ENCODE results near the gene BLOC1S2. TPM values are rescaled to one million over a fixed set of nuclear protein-coding genes. Genes with fewer than 3 reads are reported as not detected.
A peak's percentile ranks its signal among the peaks of the same experiment; 100 is the strongest.
"Not testable (repeated sequence)": the region's sequence is repeated elsewhere in the genome, so short reads cannot be mapped to it uniquely, and the experiment has no call there.

Gene BLOC1S2
- total RNA-seq, 2 experiments from 2014 or later = 49.9 to 54.6 TPM

DNA sequence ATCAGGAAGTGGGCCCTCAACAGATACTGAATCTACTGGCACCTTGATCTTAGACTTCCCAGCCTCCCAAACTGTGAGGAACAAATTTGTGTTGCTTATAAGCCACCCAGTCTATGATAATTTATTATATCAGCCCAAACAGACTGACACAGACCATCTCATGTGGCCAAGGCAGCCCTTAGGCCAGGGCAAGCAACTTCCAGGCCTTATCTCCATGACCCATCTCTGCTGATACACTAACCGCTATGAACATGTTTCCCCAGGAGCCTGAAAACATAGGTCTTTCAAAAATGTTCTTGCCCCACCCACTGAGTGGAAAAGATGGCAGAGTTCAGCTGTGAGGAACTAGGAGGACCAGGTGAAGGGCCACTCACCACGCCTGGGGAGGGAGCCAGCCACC lies 3.2 kb upstream of the BLOC1S2 start:
- ATAC-seq = no peak
- DNase-seq = no peak
- peaks cover 22% of the 10 kb centered on the region for H3K4me1 Mint-ChIP-seq (ENCODE audit: low read depth)
- no peak overlapping the region for H3K4me3 Mint-ChIP-seq
- peaks cover 18% of the 10 kb centered on the region for H3K27me3 Mint-ChIP-seq (ENCODE audit: low read depth)
- no peak overlapping the region for H3K27ac Mint-ChIP-seq
- no peaks in the 10 kb centered on the region for H3K9me3 Mint-ChIP-seq (ENCODE audit: insufficient read depth)
- CTCF ChIA-PET = interaction anchor here (0.7 kb wide), 1 partner anchor 229 kb away, joined by 3 read pairs; no protein-coding TSS in a partner anchor
- peaks cover 16% of the 10 kb centered on the region for H3K36me3 Mint-ChIP-seq (ENCODE audit: low read depth)
- POLR2A ChIA-PET = no interaction called here

DNA sequence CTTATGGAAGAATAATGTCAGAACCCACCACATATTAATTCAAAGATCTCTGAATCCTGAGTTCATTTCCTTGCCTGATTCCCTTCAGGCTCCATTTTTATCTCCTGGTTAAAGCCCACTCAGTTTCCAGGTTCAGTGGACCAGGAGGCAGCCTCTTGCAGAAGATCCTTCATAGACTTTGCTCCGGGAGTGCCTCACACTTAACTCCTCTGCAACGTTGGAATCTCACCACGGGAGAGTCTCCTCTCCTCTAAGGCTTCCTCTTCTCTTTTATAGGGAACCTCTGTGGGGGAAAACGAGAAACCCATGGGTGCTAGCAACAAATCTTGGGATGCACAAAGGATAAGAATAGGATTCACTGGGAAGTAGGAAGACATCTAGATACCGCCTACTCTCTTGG lies 1.7 kb upstream of the BLOC1S2 start:
- Mint-ChIP-seq H3K27me3 (ENCODE audit: low read depth) (peaks cover 12% of the 10 kb centered on the region), H3K27ac (no peak overlapping the region), H3K4me3 (no peak overlapping the region), H3K4me1 (ENCODE audit: low read depth) (peaks cover 28% of the 10 kb centered on the region), H3K9me3 (ENCODE audit: insufficient read depth) (no peaks in the 10 kb centered on the region), H3K36me3 (ENCODE audit: low read depth) (peaks cover 19% of the 10 kb centered on the region)
- no peak for ATAC-seq
- ChIA-PET CTCF (no interaction called here), POLR2A (interaction anchor here (0.6 kb wide), 1 partner anchor 255 kb away, joined by 3 read pairs; no protein-coding TSS in a partner anchor)
- no peak for DNase-seq

DNA sequence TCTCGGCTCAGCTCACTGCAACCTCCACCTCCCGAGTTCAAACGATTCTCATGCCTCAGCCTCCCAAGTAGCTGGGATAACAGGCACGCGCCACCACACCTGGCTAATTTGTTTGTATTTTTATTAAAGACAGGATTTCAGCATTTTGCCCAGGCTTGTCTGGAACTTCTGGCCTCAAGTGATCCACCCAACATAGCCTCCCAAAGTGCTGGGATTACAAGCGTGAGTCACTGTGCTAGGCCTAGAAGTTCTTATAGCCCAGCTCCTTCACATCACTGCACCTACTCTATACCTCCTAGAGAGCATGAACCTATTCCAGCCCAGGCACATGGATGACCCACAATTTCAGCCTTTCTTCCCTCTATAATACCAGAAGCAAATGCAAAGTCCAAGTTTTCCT lies 1.3 kb upstream of the BLOC1S2 start:
- Mint-ChIP-seq H3K27me3 (ENCODE audit: low read depth) (peaks cover 9% of the 10 kb centered on the region), H3K36me3 (ENCODE audit: low read depth) (peaks cover 19% of the 10 kb centered on the region), H3K4me3 (peak overlapping the region; percentile 16), H3K9me3 (ENCODE audit: insufficient read depth) (no peaks in the 10 kb centered on the region), H3K4me1 (ENCODE audit: low read depth) (peaks cover 28% of the 10 kb centered on the region), H3K27ac (no peak overlapping the region)
- ChIA-PET CTCF (no interaction called here), POLR2A (interaction anchor here (1.2 to 1.4 kb wide), 3 partner anchors 16 to 222 kb away, joined by 4 to 5 read pairs (median 4); no protein-coding TSS in a partner anchor)
- DNase-seq (no peak), ATAC-seq (no peak)

DNA sequence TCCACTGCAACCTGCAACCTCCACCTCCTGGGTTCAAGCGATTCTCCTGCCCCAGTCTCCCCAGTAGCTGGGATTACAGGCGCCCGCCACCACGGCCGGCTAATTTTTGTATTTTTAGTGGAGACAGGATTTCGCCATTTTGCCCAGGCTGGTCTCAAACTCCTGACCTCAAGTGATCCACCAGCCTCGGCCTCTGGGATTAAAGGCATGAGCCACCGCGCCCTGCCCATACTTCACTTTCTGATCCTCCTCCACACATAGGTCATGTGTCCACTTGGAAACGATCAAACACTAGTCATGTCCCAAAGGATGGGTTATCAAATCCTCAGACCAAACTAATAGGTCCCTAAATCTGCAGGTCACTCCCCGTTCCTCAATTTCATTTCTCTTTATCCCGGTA lies 1.2 kb downstream of the BLOC1S2 start:
- Mint-ChIP-seq H3K27ac (peak overlapping the region; percentile 99), H3K36me3 (ENCODE audit: low read depth) (peaks cover 27% of the 10 kb centered on the region), H3K4me1 (ENCODE audit: low read depth) (peaks cover 28% of the 10 kb centered on the region), H3K4me3 (peak overlapping the region; percentile 98)
- POLR2A ChIA-PET = interaction anchor here (1.8 kb wide), 1 partner anchor 42 kb away, joined by 6 read pairs; no protein-coding TSS in a partner anchor
- H3K9me3 Mint-ChIP-seq (ENCODE audit: insufficient read depth); ATAC-seq; H3K27me3 Mint-ChIP-seq (ENCODE audit: low read depth); DNase-seq: not testable (repeated sequence)
- CTCF ChIA-PET = interaction anchor here (0.6 kb wide), 1 partner anchor 233 kb away, joined by 5 read pairs; no protein-coding TSS in a partner anchor

DNA sequence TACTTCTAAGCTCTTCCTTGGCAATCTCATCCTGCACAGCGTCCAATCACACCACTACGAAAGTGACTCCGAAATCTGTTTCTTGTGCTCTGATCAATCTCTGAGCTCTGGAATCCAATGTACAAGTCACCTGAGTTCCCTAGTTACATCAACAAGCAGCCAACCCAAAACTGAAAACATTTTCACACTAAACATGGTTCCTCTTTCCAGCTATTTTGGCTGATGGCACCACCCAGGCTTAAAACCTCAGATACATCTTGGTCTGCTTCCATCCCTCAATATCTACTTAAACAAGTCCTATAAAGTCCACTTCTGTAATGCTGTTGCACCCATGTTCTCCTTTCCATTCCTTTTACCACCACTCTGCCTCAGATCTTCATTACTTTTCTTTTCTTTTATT lies 3.6 kb downstream of the BLOC1S2 start:
- DNase-seq (no peak), ATAC-seq (no peak)
- no peaks in the 10 kb centered on the region for H3K9me3 Mint-ChIP-seq (ENCODE audit: insufficient read depth)
- no peak overlapping the region for H3K27ac Mint-ChIP-seq
- H3K4me3 Mint-ChIP-seq = no peak overlapping the region
- no peaks in the 10 kb centered on the region for H3K27me3 Mint-ChIP-seq (ENCODE audit: low read depth)
- POLR2A ChIA-PET = interaction anchor here (1.6 kb wide), 1 partner anchor 11 kb away, joined by 5 read pairs; no protein-coding TSS in a partner anchor
- CTCF ChIA-PET = no interaction called here
- H3K36me3 Mint-ChIP-seq (ENCODE audit: low read depth) = peaks cover 41% of the 10 kb centered on the region
- H3K4me1 Mint-ChIP-seq (ENCODE audit: low read depth) = peaks cover 28% of the 10 kb centered on the region

DNA sequence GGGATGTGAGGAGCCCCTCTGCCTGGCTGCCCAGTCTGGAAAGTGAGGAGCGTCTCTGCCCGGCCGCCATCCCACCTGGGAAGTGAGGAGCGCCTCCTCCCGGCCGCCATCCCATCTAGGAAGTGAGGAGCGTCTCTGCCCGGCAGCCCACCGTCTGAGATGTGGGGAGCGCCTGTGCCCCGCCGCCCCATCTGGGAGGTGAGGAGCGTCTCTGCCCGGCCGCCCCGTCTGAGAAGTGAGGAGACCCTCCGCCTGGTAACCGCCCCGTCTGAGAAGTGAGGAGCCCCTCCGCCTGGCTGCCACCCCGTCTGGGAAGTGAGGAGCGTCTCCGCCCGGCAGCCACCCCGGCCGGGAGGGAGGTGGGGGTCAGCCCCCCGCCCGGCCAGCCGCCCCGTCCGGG lies 9.5 kb downstream of the BLOC1S2 start:
- CTCF ChIA-PET; ATAC-seq; POLR2A ChIA-PET; H3K27me3 Mint-ChIP-seq (ENCODE audit: low read depth); H3K9me3 Mint-ChIP-seq (ENCODE audit: insufficient read depth); H3K27ac Mint-ChIP-seq; DNase-seq; H3K4me3 Mint-ChIP-seq; H3K4me1 Mint-ChIP-seq (ENCODE audit: low read depth): not testable (repeated sequence)
- H3K36me3 Mint-ChIP-seq (ENCODE audit: low read depth) = peaks cover 48% of the 10 kb centered on the region

DNA sequence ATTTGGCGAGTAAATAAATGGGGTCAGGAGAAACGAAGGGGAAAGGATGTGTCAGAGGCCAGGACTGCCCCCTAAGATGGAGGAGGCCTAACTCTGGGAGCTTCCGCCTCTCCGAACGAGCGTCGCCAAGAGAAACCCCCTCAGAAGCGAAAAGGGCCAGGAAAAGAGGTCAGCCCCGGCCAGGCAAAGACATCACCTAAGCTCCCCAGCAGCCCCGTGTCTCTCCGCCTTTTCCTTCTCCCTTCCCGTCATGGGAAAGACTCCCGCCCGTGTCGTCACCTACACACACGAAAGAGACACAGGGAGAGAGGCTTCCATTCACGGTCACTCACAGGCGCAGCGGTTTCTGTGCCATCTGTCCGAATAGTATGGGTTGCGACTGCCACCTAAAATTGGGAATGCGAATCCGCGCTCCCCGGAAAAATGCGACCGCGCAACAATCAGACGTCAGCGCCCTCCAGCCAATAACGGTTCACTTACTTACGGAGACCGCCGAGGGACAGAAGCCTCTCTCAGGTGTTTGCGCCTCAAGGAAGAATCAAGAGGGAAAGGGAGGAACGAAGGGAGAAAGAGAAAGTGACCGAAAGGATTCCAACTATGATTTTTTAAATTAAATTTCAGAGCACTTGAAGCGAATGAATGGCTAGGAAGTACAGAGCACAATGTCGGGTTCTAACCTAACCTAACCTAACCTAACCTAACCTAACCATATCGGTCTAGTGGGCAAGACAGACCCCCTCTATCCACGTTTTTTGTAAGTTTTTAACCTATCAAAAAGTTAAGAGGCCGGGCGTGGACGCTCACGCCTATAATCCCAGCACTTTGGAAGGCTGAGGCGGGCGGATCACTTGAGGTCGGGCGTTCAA lies 19.0 kb downstream of the BLOC1S2 start, which contains the start of gene CWF19L1:
CWF19L1 (minus strand) TSS at position 400 of the 866 bp plus-strand sequence; CDS start at position 355, 45 bp downstream.
- Mint-ChIP-seq H3K4me3 (peak within 1 kb of the TSS; percentile 100), H3K9me3 (ENCODE audit: insufficient read depth) (no peaks in the 10 kb centered on the region), H3K4me1 (ENCODE audit: low read depth) (peaks cover 21% of the 10 kb centered on the region), H3K36me3 (ENCODE audit: low read depth) (peaks cover 13% of the 10 kb centered on the region), H3K27ac (peak within 1 kb of the TSS; percentile 100), H3K27me3 (ENCODE audit: low read depth) (no peaks in the 10 kb centered on the region)
- POLR2A ChIA-PET = interaction anchor here (0.6 to 1.0 kb wide), 5 partner anchors 14 to 1232 kb away, joined by 3 to 7 read pairs (median 3); partner anchors contain the start of genes BLOC1S2 and CHUK
- CTCF ChIA-PET = interaction anchor here (1.1 kb wide), 1 partner anchor 251 kb away, joined by 3 read pairs; no protein-coding TSS in a partner anchor
- DNase-seq (peak; percentile 83), ATAC-seq (peak; percentile 81)

DNA sequence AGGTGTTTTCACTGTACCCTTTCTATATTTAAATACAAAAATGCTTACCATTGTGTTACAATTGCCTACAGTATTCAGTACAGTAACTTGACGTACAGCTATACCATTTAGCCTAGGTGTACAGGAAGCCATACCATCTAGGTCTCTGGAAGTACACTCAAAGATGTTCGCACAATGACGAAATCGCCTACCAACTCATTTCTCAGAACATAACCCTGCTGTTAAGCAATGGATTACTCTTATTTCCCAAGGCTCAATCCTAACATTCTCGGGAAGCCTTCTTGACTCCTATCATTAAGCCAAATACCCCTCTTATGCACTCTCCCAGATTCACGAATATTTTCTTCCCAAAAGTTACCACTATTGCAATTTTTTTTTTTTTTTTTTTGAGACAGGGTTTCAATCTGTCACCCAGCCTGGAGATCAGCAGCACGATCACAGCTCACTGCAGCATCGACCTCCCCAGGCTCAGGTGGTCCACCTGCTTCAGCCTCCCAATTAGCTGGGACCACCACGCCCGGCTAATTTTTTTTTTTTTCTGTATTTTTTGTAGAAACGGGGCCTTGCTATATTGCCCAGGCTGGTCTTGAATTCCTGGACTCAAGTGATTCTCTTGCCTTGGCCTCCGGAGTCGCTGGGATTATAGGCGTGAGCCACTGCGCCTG lies 20.5 kb downstream of the BLOC1S2 start:
- no peaks in the 10 kb centered on the region for H3K27me3 Mint-ChIP-seq (ENCODE audit: low read depth)
- peak overlapping the region; percentile 57 for H3K4me3 Mint-ChIP-seq
- no peaks in the 10 kb centered on the region for H3K9me3 Mint-ChIP-seq (ENCODE audit: insufficient read depth)
- peaks cover 28% of the 10 kb centered on the region for H3K4me1 Mint-ChIP-seq (ENCODE audit: low read depth)
- POLR2A ChIA-PET = interaction anchor here (0.6 kb wide), 1 partner anchor 731 kb away, joined by 3 read pairs; no protein-coding TSS in a partner anchor
- H3K27ac Mint-ChIP-seq = peak overlapping the region; percentile 44
- ATAC-seq (no peak), DNase-seq (no peak)
- CTCF ChIA-PET = interaction anchor here (1.0 kb wide), 1 partner anchor 12 kb away, joined by 3 read pairs; no protein-coding TSS in a partner anchor
- peaks cover 15% of the 10 kb centered on the region for H3K36me3 Mint-ChIP-seq (ENCODE audit: low read depth)

DNA sequence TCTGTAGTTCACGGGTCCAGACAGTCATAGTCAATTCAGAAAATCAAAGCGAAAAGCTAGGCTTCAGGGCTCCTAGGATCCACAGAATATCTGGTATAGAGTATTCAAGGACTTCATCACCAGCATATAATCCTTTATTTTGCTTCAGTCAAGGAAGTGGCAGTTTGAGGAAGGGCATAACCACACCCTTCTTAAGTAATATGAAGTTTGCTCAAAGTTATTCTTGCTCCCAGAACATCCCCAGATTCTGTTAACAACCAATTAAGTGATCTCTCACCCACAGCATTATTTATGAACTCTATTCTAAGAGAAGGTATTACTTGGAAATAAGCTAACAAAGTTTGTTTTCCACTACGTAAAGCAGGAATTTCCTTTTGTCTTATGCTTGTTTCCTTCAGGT lies 32.3 kb downstream of the BLOC1S2 start:
- Mint-ChIP-seq H3K9me3 (ENCODE audit: insufficient read depth) (no peaks in the 10 kb centered on the region), H3K27ac (no peak overlapping the region)
- CTCF ChIA-PET = interaction anchor here (1.1 to 1.3 kb wide), 3 partner anchors 8 to 28 kb away, joined by 3 to 4 read pairs (median 3); no protein-coding TSS in a partner anchor

DNA sequence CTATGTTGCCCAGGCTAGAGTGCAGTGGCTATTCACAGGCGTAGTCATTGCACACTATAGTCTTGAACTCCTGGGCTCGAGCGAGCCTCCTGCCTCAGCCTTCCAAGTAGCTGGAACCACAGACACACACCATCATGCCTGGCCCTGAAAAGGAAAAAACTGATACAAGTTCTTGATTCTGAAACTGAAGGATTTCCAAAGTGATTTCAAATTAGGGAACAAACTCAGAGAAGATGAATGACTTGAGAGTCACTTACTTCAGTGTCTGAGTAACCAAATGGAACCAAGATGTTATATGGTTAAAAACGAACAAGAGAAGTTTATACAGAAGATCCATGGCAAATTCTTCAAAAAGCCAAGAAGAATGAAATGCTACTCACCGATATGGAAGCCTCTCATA lies 33.4 kb downstream of the BLOC1S2 start:
- Mint-ChIP-seq H3K27me3 (ENCODE audit: low read depth) (no peaks in the 10 kb centered on the region), H3K36me3 (ENCODE audit: low read depth) (peaks cover 64% of the 10 kb centered on the region), H3K9me3 (ENCODE audit: insufficient read depth) (no peaks in the 10 kb centered on the region), H3K4me1 (ENCODE audit: low read depth) (no peaks in the 10 kb centered on the region), H3K4me3 (no peak overlapping the region), H3K27ac (no peak overlapping the region)
- CTCF ChIA-PET = no interaction called here
- DNase-seq = no peak
- no peak for ATAC-seq
- POLR2A ChIA-PET = no interaction called here

More for the DNA sequence above, 32.3 kb downstream of the BLOC1S2 start:
- no peaks in the 10 kb centered on the region for H3K27me3 Mint-ChIP-seq (ENCODE audit: low read depth)
- no peak for ATAC-seq
- POLR2A ChIA-PET = no interaction called here
- H3K36me3 Mint-ChIP-seq (ENCODE audit: low read depth) = peaks cover 61% of the 10 kb centered on the region
- DNase-seq = no peak
- H3K4me3 Mint-ChIP-seq = no peak overlapping the region
- H3K4me1 Mint-ChIP-seq (ENCODE audit: low read depth) = no peaks in the 10 kb centered on the region

DNA sequence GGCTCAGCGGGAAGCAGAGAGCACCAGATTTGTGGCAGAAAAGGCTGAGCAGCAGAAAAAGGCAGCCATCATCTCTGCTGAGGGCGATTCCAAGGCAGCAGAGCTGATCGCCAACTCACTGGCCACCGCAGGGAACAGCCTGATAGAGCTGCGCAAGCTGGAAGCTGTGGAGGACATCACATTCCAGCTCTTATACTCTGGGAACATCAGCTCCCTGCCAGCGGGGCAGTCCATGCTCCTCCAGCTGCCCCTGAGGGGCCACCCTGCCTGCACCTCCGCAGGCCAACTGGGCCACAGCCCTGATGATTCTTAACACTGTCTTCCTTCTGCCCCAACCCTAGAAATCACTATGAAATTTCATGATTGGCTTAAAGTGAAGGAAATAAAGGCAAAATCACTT lies 37.7 kb downstream of the BLOC1S2 start:
- H3K4me1 Mint-ChIP-seq (ENCODE audit: low read depth) = no peaks in the 10 kb centered on the region
- DNase-seq (no peak), ATAC-seq (no peak)
- no peaks in the 10 kb centered on the region for H3K27me3 Mint-ChIP-seq (ENCODE audit: low read depth)
- ChIA-PET POLR2A (interaction anchor here (1.7 kb wide), 1 partner anchor 19 kb away, joined by 3 read pairs; the partner anchor contains the start of gene CWF19L1), CTCF (interaction anchor here (2.4 kb wide), 1 partner anchor 9 kb away, joined by 7 read pairs; no protein-coding TSS in a partner anchor)
- no peak overlapping the region for H3K4me3 Mint-ChIP-seq
- no peak overlapping the region for H3K27ac Mint-ChIP-seq
- no peaks in the 10 kb centered on the region for H3K9me3 Mint-ChIP-seq (ENCODE audit: insufficient read depth)
- H3K36me3 Mint-ChIP-seq (ENCODE audit: low read depth) = peaks cover 55% of the 10 kb centered on the region

All from activated CD8-positive, alpha-beta T cell treated with anti-CD3 and anti-CD28 coated beads, Interleukin-2, amount 10 ng/mL, durations not matched to agents 7 days and 5 days (primary cell).